Hematopoietic multipotent progenitor cell (in vitro differentiated cells): ENCODE measurements around the gene TAS2R8. TPM values are rescaled to one million over a fixed set of nuclear protein-coding genes. Genes with fewer than 3 reads are reported as not detected.
"Not testable (repeated sequence)": the region's sequence is repeated elsewhere in the genome, so short reads cannot be mapped to it uniquely, and the experiment has no call there.

Source experiments
- DNase-seq, 3 donors: peaks; one replicate each; pipeline ENCODE4 v3.0.0-alpha.2; 2011 to 2015; ENCODE audit warnings: low read depth in 2 of 3, low spot score in 2 of 3
- total RNA-seq: library from RNA; depleted of rRNA; stranded (reverse); fragments of >200 nt; gene quantifications from one replicate; pipeline ENCODE4 v1.2.3, GENCODE V29; 2012

The TAS2R8 gene, protein sequence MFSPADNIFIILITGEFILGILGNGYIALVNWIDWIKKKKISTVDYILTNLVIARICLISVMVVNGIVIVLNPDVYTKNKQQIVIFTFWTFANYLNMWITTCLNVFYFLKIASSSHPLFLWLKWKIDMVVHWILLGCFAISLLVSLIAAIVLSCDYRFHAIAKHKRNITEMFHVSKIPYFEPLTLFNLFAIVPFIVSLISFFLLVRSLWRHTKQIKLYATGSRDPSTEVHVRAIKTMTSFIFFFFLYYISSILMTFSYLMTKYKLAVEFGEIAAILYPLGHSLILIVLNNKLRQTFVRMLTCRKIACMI
- not detected for total RNA-seq

DNA sequence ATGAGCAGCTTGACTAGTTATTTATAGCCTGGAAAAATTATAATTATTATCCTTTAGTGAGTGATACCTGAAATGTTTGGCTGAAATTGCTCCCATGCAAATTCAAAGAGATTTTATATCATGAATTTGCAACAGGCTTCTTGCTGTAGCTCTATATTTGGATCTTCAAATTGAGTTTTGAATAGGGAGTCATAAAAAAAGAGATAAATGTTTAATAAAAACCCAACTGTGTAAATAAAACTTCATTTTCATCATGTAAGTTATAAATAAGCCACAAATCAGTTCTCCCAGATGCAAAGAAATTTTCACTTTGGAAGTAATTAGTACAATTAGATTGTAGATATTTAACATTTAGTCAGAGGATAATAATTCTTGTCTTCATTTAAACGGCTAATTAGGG, at the start of gene TAS2R8:
TSS of gene TAS2R8 (minus strand) at position 101 of the 400 bp plus-strand sequence. CDS start 306 bp downstream, outside the sequence.
- DNase-seq = no peak

GRCh38 chr12:10855807-10856206, 48.7 kb upstream of the TAS2R8 start:
- no peak for DNase-seq

DNA sequence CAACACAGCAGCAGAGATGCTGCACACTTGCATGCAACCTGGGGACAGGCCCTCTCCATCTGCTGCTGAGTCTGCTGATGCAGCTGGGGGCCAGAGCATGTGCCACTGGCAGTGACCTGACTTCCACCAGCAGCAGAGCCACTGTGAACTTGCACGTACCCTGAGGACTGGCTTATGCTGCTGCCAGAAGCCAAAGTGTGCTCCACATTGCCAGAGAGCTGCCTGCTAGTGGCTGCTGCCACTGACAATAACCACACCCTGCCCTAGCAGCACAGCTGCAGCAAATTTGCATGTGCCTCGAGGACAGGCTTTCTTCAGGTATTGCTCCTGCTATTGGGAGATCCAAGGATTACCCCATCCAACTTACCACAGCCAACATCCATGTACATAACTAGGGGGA, 46.7 kb upstream of the TAS2R8 start:
- no peak for DNase-seq

DNA sequence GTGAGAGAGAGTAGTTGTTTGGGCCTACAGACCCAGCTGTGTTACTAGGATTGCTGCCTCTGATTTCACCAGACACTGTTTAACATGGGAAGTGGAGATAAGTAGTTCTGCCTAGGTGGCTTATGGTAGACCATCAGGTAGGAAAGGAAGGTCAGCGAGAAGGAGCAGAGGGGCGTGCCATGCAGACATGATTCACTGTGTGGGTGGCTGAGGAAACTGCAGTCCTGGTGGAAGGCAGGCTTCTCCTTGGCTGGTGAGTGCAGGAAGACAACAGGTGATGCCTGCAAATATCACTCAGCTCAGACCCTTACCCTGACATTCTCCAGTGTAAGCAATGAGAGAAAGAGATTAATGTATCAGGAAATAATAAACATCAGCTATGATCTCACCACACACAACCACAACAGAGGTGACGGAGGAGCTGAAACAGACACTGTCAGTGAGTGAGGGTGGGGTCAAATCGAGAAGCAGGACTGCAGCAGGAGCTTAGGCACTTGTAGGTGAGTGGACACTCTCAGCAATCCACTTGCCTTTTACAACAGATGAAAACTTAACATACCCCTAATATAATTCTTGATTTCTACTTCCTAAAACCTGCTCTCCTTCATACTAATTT, 44.3 kb upstream of the TAS2R8 start:
- no peak for DNase-seq

GRCh38 chr12:10849425-10849878, 42.4 kb upstream of the TAS2R8 start, which contains the start of gene PRR4:
PRR4 (minus strand) TSS chr12:10849475; CDS start chr12:10849437, 38 bp downstream.
- peak in 2 of 3 donors; percentile 10 to 74 for DNase-seq

- no peak for DNase-seq
Measured at GRCh38 chr12:10847744-10848143, 40.7 kb upstream of the TAS2R8 start.

GRCh38 chr12:10842862-10843261, 35.8 kb upstream of the TAS2R8 start:
- DNase-seq = no peak

DNA sequence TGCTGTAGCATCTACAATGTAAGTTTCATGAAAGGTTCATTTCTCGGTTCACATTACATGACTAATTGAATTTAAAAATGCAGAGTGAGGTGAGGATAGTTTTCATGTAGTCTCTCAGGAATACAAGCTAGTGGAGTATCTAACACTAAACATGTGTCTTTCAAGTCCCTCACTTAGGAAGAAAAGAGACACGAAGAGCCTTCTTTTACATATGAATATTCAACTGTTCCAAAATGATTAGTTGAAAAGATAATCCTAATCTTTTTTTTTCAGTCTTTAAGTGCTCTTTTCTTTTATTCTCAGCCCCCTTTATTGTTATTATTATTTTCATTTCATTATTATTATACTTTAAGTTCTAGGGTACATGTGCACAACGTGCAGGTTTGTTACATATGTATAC, 31.4 kb upstream of the TAS2R8 start:
- no peak for DNase-seq

DNA sequence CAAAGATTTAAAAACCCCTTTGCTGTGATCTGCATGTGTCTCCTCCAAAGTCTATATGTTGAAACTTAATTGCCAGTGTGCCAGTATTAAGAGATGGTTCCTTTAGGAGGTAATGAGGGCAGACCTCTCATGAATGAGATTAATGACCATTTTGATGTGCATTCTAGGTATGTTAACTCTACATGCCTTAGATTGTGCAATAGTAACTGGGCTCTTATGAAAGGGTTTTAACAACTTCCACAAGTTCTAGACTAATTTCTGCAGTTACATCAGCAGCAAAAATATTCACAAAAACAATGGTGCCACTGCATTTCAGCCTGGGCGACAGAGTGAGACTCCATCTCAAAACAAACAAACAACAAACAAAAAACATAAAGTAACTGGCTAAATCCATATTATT, 22.9 kb upstream of the TAS2R8 start:
- DNase-seq = no peak

DNA sequence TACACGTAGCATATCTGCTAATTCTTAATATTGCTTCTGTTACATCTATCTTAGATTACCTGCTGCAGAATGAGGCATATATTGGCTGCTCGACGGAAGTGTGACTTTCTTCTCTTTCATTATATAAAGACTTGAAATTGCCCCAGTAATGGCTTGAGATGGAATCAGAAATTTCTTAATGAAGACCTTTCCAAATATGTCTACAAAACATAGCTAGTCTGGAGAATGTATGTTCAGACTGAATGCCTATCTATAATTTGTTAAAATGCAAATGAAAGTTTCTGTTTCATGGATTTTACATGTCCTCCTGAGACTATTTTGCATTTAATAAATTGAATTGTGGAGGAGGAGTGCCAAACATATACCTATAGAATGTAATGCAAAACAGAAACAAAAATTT, 19.2 kb upstream of the TAS2R8 start, which contains the start of gene TAS2R10:
TSS of gene TAS2R10 (minus strand) at position 101 of the 400 bp plus-strand sequence. CDS start at position 12, 89 bp downstream.
- DNase-seq = no peak

GRCh38 chr12:10824957-10825356, 17.9 kb upstream of the TAS2R8 start:
- DNase-seq = no peak

GRCh38 chr12:10811883-10812536, 4.9 kb upstream of the TAS2R8 start:
- DNase-seq = no peak

- DNase-seq = no peak
Measured at GRCh38 chr12:10810068-10810467, 3.0 kb upstream of the TAS2R8 start, which contains the start of gene TAS2R9. TAS2R9 (minus strand) TSS chr12:10810168; CDS start chr12:10810075, 93 bp downstream.

DNA sequence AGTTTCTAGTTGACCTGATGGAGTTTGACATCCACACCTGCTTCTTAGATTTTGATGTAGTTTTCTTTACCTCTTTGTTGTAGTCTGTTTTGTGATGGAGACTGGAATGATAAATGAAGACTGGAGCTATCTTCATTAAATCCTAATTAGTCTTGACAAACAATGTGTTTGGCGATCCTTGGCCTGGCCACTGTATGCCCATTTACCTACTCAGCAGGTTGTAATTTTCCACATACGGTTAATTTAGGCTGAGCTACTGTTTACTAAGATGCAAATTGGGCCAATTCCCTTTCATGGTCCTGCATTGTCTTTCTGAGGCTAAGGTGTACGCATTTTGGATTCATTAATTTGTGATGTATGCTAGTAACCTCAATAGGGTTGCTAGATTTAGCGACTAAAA, 4.5 kb downstream of the TAS2R8 start, which contains the start of gene TAS2R7:
TSS of gene TAS2R7 (minus strand) at position 41 of the 400 bp plus-strand sequence. CDS start 57 bp downstream, outside the sequence.
- DNase-seq = no peak

GRCh38 chr12:10801741-10802140, 5.3 kb downstream of the TAS2R8 start:
- DNase-seq = no peak

- DNase-seq = no peak
Measured at GRCh38 chr12:10794222-10794621, 12.9 kb downstream of the TAS2R8 start.

DNA sequence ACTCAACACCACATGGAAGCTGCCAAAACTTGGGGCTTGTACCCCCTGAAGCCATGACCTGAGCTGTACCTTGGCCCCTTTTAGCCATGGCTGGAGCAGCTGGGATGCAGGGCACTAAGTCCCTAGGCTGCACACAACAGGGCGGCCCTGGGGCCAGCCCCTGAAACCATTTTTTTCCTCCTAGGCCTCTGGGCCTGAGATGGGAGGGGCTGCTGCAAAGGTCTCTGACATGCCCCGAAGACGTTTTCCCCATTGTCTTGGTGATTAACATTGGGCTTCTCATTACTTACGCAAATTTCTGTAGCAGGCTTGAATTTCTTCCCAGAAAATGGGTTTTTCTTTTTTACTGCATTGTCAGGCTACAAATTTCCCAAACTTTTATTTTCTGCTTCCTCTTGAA, 15.3 kb downstream of the TAS2R8 start:
- not testable (repeated sequence) for DNase-seq

DNA sequence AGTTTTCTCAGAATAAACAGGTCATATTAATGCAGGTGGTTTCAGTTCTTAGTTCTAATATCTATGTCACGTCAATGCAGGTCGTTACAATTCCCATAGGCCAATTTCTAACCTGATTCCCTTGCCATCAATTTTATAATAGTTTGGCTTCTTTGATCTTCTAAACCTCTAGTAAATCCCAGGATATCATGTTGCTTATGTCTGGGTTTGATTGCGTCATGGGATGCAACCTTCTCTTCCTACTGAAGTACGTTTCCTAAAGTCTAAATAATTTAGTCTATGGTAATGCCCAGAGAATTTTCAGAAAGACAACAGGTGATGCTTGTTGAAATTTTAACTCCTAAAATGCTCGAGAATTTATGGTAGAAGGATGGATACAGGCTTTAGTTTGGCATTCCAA, 23.8 kb downstream of the TAS2R8 start:
- DNase-seq = no peak

- DNase-seq = no peak
Measured at GRCh38 chr12:10779103-10779502, 28.0 kb downstream of the TAS2R8 start.

- peak; percentile 7 to 80 (median 48) for DNase-seq
Measured at GRCh38 chr12:10771132-10771733, 35.9 kb downstream of the TAS2R8 start.

DNA sequence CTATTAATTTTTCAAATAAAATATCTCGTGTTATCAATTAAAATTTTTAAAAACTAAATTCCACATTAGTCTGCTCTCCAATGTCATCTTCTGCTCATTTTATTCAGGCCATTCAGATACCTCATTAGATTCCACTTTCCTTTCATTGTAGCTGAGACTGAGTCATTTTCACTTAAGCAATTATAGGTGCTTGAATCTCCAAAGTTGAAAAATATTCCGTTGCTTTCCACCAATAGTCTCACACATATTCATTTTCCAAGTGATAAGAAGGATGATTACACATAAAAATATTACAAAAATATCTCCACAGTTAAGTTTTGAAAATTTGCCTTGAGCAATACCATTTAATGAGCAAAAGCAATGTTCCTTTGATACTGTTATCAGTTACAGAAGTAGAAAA, 47.4 kb downstream of the TAS2R8 start:
- DNase-seq = no peak
